Choroid plexus epithelial cell (primary cell): ENCODE results near the gene PPP1R3G.

ENCODE experiments used
- DNase-seq: peaks from one replicate; pipeline ENCODE4 v3.0.0-alpha.2; 2010; ENCODE audit warnings: low read depth
- H3K4me3 ChIP-seq: 2 replicates; pipeline ENCODE4 v1.5.1; 2011; ENCODE audit warnings: low read depth, mild to moderate bottlenecking, control low read depth, low read length, moderate library complexity
- CTCF ChIP-seq: conservative IDR thresholded peaks from 2 replicates; pipeline ENCODE4 v1.5.1; 2011; ENCODE audit warnings: low read depth, mild to moderate bottlenecking, control low read depth, inconsistent platforms, low read length, moderate library complexity

PPP1R3G gene

GRCh38 chr6:5068153-5068751 lies 16.9 kb upstream of the PPP1R3G start:
- DNase-seq, result no peak
- no peak overlapping the region for H3K4me3 ChIP-seq
- TF ChIP-seq CTCF, result no peak

- H3K4me3 ChIP-seq, result no peak overlapping the region
- no peak for DNase-seq
- no peak for TF ChIP-seq CTCF
Measured at GRCh38 chr6:5071216-5071615, 13.9 kb upstream of the PPP1R3G start.

- H3K4me3 ChIP-seq, result no peak overlapping the region
- no peak for TF ChIP-seq CTCF
- DNase-seq, result no peak
Measured at GRCh38 chr6:5072440-5072839, 12.7 kb upstream of the PPP1R3G start.

- no peak for DNase-seq
- no peak overlapping the region for H3K4me3 ChIP-seq
- TF ChIP-seq CTCF, result no peak
Measured at GRCh38 chr6:5073992-5074391, 11.1 kb upstream of the PPP1R3G start.

GRCh38 chr6:5076931-5077330 lies 8.2 kb upstream of the PPP1R3G start:
- H3K4me3 ChIP-seq, result no peak overlapping the region
- no peak for DNase-seq
- TF ChIP-seq CTCF, result no peak

- no peak overlapping the region for H3K4me3 ChIP-seq
- no peak for DNase-seq
- TF ChIP-seq CTCF, result peak; percentile 20
Measured at GRCh38 chr6:5078121-5078669, 6.9 kb upstream of the PPP1R3G start.

- H3K4me3 ChIP-seq, result no peak overlapping the region
- no peak for TF ChIP-seq CTCF
- no peak for DNase-seq
Measured at GRCh38 chr6:5079692-5080091, 5.4 kb upstream of the PPP1R3G start.
